BJ (cell line): ENCODE results near the gene NLK. TPM values are rescaled to one million over a fixed set of nuclear protein-coding genes. Genes with fewer than 3 reads are reported as not detected.
A peak's percentile ranks its signal among the peaks of the same experiment; 100 is the strongest.

ENCODE experiments used
- CTCF ChIA-PET: fragments of 350-600 bp; formaldehyde crosslinking; extraction: SDS; loops from one replicate; lab custom pipeline; 2021; ENCODE audit warnings: antibody characterized with exemption, inconsistent platforms; lab: Yijun Ruan, JAX
- POLR2A ChIA-PET: fragments of 300-600 bp; sonication (Branson Sonifier 250); formaldehyde crosslinking; extraction: SDS; loops from one replicate; lab custom pipeline; 2021; ENCODE audit warnings: antibody characterized with exemption; lab: Charles Lee
- DNase-seq: peaks from one replicate; pipeline ENCODE4 v3.0.0-alpha.2; 2011; ENCODE audit warnings: low read depth
- H3K27me3 ChIP-seq: 2 replicates; pipeline ENCODE4 v1.6.0; 2011; ENCODE audit warnings: low read length; ENCODE audit not compliant: control insufficient read depth, insufficient read depth
- H3K36me3 ChIP-seq: 2 replicates; pipeline ENCODE4 v1.5.1; 2011; ENCODE audit warnings: low read length; ENCODE audit not compliant: control insufficient read depth, insufficient read depth
- H3K4me3 ChIP-seq: 2 replicates; pipeline ENCODE4 v1.5.1; 2011; ENCODE audit warnings: low read depth, mild to moderate bottlenecking, control low read depth, low read length
- polyA plus RNA-seq: library from polyadenylated mRNA; depleted of rRNA; stranded (reverse); fragments of >200 nt; gene quantifications from 2 replicates; pipeline ENCODE4 v1.2.3, GENCODE V29; 2011
- TF ChIP-seq, protein P1 (sequence below): IDR thresholded peaks from 2 replicates; pipeline ENCODE4 v1.5.1; 2011; ENCODE audit warnings: low read depth, mild to moderate bottlenecking, control low read depth, inconsistent platforms, low read length, moderate library complexity; ENCODE audit not compliant: insufficient read depth

The NLK gene
- polyA plus RNA-seq, 1 experiment, result 16.5 TPM

- POLR2A ChIA-PET, result no interaction called here
- CTCF ChIA-PET, result no interaction called here
- TF ChIP-seq, protein P1, sequence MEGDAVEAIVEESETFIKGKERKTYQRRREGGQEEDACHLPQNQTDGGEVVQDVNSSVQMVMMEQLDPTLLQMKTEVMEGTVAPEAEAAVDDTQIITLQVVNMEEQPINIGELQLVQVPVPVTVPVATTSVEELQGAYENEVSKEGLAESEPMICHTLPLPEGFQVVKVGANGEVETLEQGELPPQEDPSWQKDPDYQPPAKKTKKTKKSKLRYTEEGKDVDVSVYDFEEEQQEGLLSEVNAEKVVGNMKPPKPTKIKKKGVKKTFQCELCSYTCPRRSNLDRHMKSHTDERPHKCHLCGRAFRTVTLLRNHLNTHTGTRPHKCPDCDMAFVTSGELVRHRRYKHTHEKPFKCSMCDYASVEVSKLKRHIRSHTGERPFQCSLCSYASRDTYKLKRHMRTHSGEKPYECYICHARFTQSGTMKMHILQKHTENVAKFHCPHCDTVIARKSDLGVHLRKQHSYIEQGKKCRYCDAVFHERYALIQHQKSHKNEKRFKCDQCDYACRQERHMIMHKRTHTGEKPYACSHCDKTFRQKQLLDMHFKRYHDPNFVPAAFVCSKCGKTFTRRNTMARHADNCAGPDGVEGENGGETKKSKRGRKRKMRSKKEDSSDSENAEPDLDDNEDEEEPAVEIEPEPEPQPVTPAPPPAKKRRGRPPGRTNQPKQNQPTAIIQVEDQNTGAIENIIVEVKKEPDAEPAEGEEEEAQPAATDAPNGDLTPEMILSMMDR, result no peak
- DNase-seq, result no peak
- Histone ChIP-seq H3K4me3 (no peak overlapping the region), H3K27me3 (no peaks in the 10 kb centered on the region), H3K36me3 (peaks cover 1% of the 10 kb centered on the region; the same call in 1 of the 2 replicates)
These were observed 98.8 kb downstream of the NLK start for GRCh38 chr17:28141313-28141712.

- TF ChIP-seq, protein P1, result no peak
- Histone ChIP-seq H3K27me3 (no peaks in the 10 kb centered on the region), H3K4me3 (no peak overlapping the region), H3K36me3 (no peaks in the 10 kb centered on the region)
- POLR2A ChIA-PET, result no interaction called here
- CTCF ChIA-PET, result no interaction called here
- no peak for DNase-seq
These were observed 99.3 kb downstream of the NLK start for GRCh38 chr17:28141773-28142172.

GRCh38 chr17:28142305-28142704 lies 99.8 kb downstream of the NLK start:
- Histone ChIP-seq H3K36me3 (no peaks in the 10 kb centered on the region), H3K4me3 (no peak overlapping the region), H3K27me3 (no peaks in the 10 kb centered on the region)
- DNase-seq, result no peak
- ChIA-PET CTCF (no interaction called here), POLR2A (no interaction called here)
- TF ChIP-seq, protein P1, result no peak

DNA sequence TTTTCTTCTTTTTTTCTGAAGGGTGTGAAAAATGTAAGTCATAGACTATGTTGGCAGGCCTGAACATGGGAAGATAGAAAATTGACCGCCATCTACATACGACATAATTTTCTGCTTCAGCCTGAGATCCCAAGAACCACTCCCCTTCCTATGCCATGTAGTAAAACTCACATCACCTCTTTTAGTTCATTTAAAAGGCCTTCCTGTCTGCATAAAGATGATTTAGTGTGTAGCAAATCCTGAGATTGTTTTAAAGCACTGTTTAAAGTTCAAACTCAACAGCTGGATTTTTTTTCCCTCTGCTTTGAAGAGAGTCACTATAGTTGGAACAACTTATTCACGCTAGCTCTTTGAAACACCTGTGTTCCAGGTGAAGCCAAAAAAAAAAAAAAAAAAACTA lies 101.5 kb downstream of the NLK start:
- Histone ChIP-seq H3K4me3 (no peak overlapping the region), H3K27me3 (no peaks in the 10 kb centered on the region), H3K36me3 (no peaks in the 10 kb centered on the region)
- DNase-seq, result no peak
- CTCF ChIA-PET, result no interaction called here
- POLR2A ChIA-PET, result interaction anchor here (0.6 to 0.7 kb wide), 2 partner anchors 29 to 50 kb away, joined by 4 to 8 read pairs; no protein-coding TSS in a partner anchor
- TF ChIP-seq, protein P1, result no peak

GRCh38 chr17:28145348-28145747 lies 102.9 kb downstream of the NLK start:
- ChIA-PET POLR2A (no interaction called here), CTCF (no interaction called here)
- Histone ChIP-seq H3K27me3 (no peaks in the 10 kb centered on the region), H3K36me3 (no peaks in the 10 kb centered on the region), H3K4me3 (no peak overlapping the region)
- TF ChIP-seq, protein P1, result no peak
- peak; percentile 30 for DNase-seq
